Upper lobe of left lung (tissue), 4 donors: ENCODE data around the gene CXCL17.

Experiments used
- CTCF ChIP-seq, 6 experiments: fragments of 450-650 bp in 4 of 6; fragments of 200-600 bp in 2 of 6; sonication (generic) in 2 of 6; IDR thresholded peaks; one replicate each; pipeline ENCODE4 v1.5.1; 2016 to 2019; ENCODE audit warnings: antibody characterized with exemption in 6 of 6
- EP300 ChIP-seq, 4 donors: sonication (generic); formaldehyde crosslinking; IDR thresholded peaks; one replicate each; pipeline ENCODE4 v1.5.1; 2017; ENCODE audit warnings: antibody characterized with exemption in 4 of 4, control low read depth in 2 of 4
- POLR2A ChIP-seq, 4 donors: fragments of 450-650 bp; IDR thresholded peaks; one replicate each; pipeline ENCODE4 v1.5.1; 2016 to 2017; ENCODE audit warnings: antibody characterized with exemption in 4 of 4, mild to moderate bottlenecking in 2 of 4
- POLR2AphosphoS5 ChIP-seq, 2 donors: sonication (generic); formaldehyde crosslinking; IDR thresholded peaks; one replicate each; pipeline ENCODE4 v1.5.1; 2017; ENCODE audit warnings: antibody characterized with exemption in 2 of 2

GRCh38 chr19:42410371-42410770 is 32.4 kb downstream of the CXCL17 start:
- TF ChIP-seq CTCF (IDR thresholded peaks at IDR 0.05) (no peak), POLR2A (IDR thresholded peaks at IDR 0.05) (no peak), EP300 (IDR thresholded peaks at IDR 0.05) (no peak), POLR2AphosphoS5 (IDR thresholded peaks at IDR 0.05) (no peak)
